HG02588 (cell line): ENCODE data around the gene SLC9A2.

ENCODE experiments used
- ATAC-seq: cut with Tn5 transposase; IDR thresholded peaks from one replicate; pipeline ENCODE4 v1.9.1; 2021; ENCODE audit warnings: mild to moderate bottlenecking, moderate library complexity; ENCODE audit not compliant: unreplicated experiment

Gene SLC9A2

DNA sequence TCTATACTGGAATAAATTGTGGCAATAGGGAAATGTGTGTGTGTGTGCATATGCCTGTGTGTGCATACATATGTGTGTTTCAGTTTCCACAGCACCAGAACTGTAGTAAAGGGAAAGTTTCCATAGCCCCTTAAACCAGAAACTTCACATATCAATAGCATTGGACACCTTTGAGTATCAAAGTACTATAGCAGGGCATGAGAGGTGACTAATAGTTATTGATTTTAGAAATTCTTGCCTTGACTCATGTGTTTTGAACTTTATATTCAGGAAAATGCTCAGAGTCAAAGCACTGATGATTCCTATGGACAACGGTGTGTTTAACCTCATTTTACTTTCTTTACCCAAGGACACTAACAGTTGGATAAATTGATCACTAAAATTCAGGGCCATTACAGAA lies 50.0 kb downstream of the SLC9A2 start:
- no peak for ATAC-seq

DNA sequence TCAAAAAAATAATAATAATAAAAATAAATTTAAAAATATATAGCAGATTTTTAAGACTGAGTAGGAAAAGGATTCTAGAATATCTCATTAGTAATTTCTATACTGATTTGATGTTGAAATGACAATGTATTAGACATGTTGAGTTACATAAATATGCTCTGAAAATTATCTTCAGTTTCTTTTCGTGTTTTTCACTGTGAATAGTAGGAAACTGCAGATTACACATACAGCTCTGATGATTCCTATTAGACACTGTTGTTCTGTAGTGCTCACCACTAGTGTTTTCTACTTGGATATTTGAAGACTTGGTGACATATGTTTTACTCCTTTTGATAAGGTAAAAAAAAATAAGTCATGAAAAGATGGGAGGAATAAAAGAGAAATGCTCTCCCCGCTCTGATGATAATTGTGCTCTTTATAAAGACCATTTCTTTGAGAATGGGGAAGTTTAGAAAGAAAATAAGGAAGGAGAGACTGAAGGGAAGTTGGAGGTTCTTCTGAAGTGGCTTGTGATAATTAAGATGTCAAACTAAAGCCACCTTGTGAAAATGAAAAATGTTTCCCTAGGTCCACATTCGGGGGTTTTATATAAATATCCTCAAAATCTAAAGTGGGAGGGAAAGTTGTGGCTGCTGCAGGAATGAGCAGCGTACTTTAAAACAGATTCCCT lies 52.9 kb downstream of the SLC9A2 start:
- ATAC-seq = no peak

DNA sequence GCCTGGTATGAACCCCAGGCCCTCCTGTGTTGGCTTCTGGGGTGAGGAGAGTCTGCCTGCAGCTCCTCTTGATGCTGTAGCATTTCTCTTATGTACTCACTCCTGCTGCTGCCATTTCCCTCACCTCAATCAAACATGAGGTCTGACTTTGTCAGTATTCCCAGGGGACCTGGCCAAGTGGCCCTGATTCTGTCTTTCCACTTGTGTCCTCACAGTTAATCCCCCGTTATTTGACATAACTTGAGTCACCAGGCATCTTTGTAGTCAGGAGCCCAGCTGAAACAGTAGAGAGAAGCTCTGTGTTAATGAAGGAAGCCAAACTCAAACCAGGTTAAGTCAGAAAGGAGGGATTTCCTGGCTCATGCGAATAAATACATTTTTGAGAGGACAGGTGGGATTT lies 55.0 kb downstream of the SLC9A2 start:
- no peak for ATAC-seq

DNA sequence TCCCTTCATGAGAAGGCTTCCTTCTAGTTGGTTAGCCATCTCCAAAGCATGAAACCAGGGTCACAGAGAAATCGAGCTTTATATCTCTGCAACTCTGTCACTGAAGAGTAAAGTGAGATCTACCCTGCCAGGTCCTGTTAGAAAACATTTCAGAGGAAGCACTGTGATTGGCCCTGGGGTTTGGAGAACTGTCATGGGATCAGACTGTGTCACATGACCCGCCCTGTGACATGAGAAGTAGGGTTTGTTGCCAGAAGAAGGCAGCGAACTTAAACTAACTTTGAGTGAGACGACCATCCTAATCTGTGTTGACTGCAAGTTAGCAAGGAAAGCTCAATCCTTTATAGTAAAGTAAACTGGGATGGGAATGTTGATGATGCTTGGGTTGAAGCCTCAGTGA lies 55.5 kb downstream of the SLC9A2 start:
- no peak for ATAC-seq

DNA sequence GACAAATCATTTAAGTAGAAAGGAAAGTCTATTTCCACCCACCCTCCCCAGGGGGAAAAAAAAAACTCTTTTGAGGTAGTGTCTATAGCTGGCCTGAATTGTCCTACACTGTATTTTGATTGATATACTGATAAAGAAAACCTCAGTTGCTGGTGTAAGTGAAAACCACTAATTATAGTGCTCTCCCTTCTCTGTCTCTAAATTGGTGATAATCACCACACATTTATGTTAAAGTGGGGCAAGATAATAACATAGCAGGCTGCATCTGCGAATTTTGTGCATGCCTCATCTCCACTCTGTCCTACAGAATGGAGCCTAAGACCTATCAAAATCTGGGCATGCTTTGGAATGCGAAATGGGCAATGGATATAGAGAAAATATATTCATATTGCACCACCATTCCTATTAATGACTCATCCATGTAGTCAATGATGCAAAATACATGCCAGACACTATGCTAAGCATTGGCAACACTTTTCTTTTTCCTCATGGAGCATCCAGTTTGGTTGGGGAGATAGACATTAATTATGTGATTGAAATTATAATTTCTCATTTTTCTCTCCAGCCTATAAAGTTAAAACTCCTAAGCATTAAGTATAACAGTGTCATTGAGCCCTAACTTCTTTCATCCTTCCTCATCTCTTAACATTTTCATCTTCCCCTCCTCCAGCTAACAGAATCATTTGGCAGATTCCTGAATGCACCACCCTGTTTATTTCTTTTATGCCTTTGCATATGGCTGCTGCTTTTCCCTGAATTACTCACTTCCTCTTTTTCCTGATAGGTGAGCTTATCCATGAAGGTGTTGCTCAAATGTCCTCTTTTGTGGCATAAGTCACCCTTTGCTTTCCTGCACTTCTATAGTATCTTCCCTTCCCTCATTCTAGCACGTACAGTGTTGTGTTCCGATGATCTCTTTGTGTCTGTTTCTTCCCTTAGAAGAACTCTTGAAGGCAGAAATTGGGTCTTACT lies 58.2 kb downstream of the SLC9A2 start:
- ATAC-seq = no peak

DNA sequence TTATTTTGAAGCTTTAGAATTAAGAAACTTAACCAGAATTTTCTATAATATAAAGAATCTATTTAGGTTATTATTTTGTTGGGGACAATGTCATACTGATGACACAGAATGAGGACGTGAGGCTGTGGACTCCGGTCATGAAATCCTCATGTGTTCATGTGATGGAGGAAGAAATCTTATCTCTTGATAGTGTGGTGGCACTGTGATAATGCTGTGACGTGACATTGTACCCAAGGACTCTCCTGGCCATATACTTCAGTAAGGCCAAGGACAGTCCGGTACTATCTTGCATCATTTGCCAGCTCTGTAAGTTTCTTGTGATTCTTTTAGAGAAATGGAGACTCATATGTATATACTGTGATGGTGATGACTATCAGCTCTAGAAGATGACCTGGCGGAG lies 59.1 kb downstream of the SLC9A2 start:
- ATAC-seq = no peak

DNA sequence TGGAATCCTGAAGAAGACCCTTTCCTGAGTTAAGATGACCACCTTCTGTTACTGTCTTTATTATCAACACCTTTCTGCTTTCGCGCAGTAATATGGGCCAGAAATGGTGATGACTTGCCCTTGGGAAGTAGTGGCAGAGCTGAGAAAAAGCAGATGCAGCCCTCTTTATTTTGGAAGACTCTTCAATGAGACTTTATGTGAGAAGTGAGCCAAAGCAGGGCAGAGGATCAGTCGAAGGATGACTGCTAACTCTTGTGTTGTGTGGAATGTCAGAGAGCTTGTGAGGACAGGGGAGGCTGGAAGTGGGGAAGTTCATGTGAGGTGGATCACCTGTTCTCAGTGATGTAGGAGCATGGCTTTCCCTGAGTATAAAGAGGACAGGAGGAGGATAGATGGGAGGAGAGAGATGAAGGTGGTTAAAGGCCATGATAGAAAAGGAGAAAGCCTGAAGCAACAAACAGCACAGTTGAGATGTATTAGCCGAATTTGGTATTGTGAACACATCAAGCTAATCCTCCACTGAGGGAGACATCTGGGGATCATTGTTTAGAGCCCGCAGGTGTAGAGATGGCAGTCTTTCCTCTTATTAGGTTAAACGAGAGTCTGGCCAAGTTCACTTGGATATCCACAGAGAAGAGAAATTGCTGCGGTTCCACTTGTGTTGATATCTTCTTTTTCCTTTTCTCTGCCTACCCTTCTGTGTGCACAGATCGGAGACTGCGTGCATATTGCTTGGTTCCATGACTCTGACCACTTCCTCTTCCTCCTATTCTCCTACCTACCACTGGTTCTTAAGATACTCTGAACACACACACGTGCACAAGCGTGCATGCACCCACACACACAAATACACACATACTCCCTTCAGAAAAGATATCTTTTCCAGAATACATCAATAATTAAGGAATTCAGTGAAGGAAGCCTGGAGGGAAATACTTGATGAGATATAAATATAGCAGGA lies 67.4 kb downstream of the SLC9A2 start:
- no peak for ATAC-seq

DNA sequence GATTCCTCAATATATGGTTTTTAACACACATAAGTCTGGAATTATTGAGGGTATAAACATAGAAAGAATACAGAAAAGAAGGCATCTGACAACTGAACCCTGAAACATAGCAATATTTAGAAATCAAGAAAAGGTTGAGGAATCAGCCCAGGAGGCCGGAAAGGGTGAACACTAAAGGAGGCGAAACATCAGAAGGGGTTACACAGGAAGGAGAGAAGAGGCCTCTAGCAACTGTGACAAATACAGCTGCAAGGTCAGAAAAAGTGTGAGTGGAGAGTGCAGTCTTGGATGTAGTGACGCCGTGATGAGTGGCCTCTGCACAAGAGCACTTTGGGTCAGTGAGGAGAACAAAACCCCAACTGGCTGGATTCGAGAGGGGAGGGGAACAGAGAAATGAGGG lies 70.7 kb downstream of the SLC9A2 start:
- no peak for ATAC-seq

DNA sequence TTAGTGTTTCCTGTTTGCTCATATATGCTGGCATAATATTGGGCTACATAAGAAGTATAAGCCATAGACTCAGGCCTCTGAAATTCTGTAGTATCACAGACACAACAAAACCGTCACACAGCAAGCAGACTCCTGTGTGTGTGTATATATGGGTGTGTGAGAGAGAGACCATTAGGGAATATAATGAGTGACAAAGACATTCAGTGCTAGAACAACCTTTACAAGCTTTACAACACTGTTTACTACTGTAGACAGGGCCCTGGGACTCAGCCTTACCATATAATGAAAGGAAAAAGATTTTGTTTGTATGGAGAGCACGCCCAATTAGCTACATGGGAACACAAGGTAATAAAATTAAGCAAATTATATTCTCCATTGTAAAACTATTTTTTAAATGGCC lies 77.1 kb downstream of the SLC9A2 start:
- no peak for ATAC-seq

DNA sequence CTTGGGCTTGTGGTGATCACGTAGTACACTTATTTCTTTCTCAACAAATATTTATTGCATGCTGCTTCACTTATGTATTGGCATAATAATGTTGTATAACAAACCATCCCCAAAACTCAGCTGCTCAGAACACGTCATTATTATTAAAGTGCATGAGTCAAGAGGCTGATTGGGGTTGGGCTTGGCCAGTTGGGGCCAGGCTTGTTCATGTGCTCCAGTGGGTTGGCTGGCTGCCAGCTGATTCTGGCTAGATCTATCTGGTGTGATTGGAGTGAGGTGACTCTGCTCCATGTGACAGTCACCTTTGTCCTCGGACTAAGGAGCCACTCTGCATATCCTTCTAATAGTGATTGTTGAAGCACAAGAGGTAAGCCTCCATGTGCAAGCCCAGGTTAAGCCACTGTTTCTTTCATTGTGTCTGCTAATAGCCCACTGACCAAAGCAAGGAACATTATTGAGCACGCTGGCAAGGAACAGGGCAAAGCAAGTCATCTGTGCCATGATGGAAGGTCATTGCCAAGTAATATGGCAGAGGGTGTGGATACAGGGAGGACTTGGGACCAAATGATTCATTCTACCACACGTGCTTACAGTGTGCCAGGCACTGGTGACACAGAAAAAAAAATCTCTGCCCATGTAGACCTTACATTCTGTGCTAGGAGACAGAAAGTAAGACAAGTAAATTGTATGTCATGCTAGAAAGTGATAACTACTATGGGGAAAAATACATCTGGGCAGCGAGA lies 79.2 kb downstream of the SLC9A2 start:
- ATAC-seq = no peak

DNA sequence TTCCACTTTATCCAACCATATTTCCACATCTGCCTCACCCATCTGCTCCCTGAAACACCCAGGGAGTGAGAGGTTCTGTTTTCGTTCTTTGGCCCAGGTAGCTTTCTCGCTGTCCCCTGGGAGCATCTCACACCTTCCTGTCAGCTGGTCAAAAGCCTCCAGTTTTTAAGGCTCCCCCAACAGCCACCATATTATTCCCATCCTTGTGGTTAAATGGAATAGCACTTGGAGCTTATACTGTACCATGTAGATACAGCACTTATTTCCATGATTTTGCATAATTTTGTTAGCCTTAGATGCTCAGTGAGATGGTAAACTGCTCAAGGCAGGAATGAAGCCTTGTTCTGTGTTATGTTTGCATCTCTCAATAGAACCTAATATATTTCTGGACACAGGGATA lies 84.0 kb downstream of the SLC9A2 start:
- ATAC-seq = no peak

DNA sequence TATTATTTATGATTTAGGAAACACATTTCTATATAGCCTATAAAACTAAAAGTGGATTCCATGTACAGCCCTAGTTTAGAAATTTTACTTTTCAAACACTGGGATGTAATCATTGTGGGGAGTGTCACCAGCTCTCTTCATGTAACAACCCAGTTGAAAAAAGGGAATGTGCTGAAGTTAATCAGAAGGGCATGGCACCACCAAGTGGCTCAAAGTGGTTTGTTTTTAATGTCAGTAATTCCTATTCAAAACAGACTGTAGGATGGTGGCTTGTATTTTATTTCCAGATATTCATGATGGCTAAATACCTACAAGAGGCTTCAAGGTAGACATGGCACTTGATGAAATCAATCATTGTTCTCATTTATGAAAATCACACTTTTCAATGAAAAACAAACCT lies 84.4 kb downstream of the SLC9A2 start:
- ATAC-seq = no peak

DNA sequence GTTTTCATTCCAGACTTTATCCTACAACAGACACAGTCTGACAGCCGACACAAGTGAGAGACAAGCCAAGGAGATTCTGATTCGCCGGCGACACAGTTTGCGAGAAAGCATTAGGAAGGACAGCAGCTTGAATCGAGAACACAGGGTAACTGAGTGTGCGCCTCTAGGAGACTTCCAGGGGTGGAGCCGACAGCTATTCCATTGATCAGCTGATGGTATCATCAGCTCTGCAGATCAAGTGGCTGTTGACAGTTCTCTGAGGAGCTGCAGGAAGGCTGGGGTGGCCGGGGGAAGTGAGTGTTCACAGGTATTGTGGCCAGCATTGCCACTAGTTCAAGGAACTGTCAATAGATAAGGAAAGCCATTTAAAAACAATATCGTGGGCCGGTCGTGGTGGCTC lies 85.2 kb downstream of the SLC9A2 start:
- ATAC-seq = no peak

DNA sequence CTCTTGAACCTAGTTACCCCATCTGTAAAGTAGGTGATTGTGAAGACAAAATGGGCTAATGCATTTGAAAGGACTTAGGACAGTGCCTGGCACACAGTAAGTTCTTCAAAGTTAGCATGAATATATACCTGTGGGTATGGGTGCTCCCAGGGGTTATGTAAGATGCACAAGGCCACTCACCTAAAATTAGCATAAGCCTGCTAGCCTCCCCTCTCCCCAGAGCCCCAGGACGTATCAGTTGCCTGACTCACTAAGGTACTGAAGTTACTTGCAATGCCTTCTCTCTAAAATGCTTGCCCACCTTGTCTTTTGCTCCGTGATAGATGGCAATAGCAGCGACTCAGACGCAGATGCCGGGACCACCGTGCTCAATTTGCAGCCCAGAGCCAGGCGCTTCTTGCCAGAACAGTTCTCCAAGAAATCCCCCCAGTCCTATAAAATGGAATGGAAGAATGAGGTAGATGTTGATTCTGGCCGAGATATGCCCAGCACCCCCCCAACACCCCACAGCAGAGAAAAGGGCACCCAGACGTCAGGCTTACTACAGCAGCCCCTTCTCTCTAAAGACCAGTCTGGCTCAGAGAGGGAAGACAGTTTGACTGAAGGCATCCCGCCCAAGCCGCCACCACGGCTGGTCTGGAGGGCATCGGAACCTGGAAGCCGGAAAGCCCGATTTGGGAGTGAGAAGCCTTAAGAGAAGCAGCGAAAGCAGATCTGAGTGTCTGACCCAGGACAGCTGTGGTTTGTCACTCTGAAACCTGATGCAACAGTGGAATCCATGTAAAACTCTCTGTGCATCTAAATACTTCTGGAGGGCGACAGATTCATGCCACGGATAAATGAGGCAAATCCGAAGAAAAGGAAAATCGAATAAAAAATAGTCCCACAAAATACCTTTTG lies 88.7 kb downstream of the SLC9A2 start:
- no peak for ATAC-seq

DNA sequence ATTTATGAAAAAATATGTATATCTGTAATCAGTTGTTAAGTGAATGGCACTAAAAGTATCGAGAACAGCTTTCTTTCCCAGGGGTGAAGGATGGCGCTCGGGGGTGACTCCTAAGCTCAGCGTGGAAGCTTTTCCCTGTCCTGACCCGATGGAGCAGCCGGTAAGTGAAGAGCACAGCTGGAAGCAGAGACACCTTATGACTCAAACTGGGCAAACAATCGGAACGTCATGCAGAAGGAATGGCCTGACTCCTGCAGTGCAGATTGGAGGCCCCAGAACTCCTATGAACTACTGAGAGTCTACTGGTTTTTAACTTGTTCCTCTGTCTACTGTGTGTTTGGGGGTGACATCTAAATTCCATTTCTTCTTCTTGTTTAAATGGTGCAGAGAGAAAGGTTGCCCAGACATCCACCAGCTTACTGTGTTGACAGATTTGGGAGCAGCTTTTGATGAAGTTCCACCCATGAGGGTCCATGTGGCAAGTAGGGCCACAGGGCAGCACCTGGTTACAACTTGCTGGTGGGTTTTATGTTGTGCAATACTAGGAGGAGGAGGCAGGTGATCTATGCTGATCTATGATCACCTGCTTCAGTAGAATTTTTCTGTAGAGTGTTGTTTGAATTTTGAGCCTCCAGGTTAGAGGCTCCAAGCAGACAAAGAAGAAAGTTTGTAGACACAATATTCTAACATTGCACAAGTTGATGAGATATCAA lies 89.7 kb downstream of the SLC9A2 start:
- no peak for ATAC-seq

DNA sequence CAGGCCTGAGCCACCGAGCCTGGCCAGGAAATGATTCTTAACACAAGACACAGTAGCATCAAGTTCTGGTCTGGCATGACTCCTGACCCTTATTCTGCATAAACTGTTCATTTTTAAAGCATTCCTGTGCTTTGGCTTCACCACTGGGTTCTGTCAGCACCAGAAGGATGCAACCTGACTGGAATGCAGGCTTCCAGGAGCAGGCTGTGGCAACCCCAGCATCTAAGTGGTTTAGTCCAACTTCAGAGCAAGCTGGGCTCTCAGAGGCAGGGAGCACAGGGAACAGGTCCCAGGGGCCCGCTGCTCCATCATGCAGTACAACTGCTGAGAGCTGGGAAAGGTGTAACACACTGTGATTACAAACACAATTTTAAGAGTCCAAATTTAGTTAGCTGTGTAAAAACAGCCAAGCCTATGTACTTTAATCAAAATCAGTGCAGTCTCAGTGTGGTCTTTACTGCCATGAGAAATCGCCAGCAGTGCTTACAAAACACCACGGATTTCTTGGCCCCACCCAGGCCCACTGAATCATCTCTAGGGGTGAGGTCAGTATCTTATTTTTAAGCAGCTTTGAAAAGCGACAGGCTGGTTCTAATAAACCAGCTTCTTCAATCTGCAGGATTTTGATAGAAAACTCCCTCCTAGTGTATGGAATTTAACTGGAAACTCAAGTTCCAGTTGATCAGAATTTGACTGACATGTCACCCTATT lies 98.1 kb downstream of the SLC9A2 start:
- ATAC-seq = no peak

DNA sequence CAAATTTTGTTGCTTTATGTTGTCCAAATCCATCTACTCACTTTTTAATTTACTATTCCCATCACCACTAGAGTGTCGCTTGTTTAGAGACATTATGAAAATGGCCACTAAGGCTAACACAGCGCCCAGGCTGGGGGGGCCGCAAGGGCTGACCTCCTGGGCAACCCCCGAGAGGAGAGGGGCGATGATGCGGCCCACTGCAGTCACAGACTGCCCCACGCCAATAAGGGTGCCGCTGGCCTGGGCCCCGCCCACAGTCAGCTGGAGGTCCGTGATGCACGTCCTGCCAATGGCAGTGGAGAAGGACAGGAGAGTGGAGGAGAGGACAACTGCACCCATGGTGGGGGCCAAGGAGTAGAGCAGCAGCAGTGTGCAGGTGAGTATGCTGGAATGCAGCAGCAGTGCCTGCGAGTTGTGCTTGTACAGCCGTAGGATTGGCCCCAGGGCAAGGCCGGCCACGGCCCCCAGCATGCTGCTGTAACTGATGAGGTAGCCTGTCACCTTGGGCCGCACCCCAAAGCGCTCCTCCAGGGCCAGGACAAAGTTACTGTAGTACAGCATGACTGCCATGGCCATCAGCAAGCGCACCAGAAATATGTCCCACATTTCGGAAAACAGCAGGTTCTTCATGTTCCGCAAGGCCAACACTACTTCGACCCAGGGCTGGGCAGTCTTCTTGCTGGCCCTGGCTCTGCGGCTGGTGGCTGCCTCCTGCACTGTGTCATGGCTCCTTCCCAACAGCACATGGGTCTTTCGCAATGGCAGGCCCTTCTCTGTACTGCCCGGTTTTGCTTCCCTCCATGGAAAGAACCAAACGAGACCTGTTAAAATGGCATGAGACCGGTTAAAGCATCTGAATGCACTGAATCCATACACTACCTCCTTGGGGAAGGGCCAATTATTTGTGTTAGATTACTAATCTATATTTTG lies 99.3 kb downstream of the SLC9A2 start:
- no peak for ATAC-seq
